MV-4-11 (cell line): ENCODE measurements around the gene NDUFAF2.
"Not testable (repeated sequence)": the region's sequence is repeated elsewhere in the genome, so short reads cannot be mapped to it uniquely, and the experiment has no call there.

Source experiments
- DNase-seq: peaks from one replicate; lab custom pipeline; 2025; lab: John Stamatoyannopoulos, UW

NDUFAF2 gene

DNA sequence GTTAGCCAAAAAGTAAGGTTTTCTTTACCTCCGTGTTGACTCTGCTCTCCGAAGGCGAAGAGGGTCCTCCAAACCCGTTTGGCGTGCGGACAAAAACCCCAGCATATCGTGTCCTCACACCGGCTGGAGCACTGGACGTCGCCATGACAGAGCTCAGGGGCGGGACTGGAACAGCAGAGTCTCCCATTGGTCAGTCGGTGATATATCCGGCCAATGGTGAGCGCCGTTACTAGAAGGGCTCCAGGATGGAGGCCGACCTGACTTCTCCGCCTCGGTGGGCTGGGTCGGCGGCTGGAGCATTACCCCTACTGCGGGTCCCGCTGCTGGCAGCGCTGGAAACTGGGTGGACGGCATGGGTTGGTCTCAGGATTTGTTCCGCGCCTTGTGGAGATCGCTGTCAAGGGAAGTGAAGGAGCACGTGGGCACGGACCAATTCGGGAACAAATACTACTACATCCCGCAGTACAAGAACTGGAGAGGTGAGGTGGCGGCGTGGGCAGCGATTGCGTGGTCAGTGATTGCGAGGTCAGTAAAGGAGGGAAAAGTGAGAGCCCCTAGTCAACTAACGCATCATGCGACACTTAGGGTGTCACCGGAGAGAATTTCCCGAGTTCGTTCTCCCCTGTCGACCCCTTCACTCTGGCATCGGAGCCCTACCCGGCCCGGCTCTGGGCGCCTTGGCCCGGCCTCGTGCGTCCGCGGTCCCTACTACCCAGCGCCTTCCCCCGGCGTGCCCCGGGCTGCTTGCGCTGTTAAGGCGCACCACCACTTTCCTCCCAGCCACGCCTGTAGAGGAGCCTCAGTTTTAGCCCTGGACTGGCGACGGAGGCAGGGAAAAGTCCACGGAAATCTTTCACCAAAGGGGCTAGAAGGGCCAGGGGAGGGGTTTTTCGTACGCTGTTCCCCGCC lies at the start of gene NDUFAF2, which contains the start of gene ERCC8:
Gene NDUFAF2, plus strand, starts transcription at position 302 of the 909 bp plus-strand sequence. Its CDS starts 51 bp downstream, at position 353.
Gene ERCC8, minus strand, starts transcription at position 167 of the 909 bp plus-strand sequence. Its CDS starts 62 bp downstream, at position 105.
- peak; percentile 84 for DNase-seq

GRCh38 chr5:60896991-60897390 lies 48.0 kb upstream of the NDUFAF2 start:
- no peak for DNase-seq

- no peak for DNase-seq
Measured at GRCh38 chr5:60903356-60903755, 41.6 kb upstream of the NDUFAF2 start.

- DNase-seq: no peak
Measured at GRCh38 chr5:60916646-60917045, 28.4 kb upstream of the NDUFAF2 start.

DNA sequence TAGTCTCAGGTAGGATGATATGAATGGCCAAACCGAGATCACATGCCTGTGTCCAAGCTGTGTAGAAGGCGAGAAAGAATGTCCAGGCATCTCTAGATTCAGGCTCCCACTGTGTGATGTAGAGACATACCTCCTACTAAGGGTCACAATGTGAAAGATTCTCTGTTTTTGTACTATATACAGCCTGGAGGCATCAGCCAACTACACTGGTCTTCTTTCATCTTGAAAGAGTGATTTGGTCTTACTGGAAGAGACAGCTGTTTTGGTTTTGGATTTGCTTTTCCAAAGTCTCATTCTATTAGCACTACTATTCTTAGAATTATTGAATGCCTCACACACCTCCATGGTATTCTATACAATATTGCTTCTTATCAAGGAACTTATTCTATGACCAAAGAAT lies 26.5 kb upstream of the NDUFAF2 start:
- DNase-seq: no peak

DNA sequence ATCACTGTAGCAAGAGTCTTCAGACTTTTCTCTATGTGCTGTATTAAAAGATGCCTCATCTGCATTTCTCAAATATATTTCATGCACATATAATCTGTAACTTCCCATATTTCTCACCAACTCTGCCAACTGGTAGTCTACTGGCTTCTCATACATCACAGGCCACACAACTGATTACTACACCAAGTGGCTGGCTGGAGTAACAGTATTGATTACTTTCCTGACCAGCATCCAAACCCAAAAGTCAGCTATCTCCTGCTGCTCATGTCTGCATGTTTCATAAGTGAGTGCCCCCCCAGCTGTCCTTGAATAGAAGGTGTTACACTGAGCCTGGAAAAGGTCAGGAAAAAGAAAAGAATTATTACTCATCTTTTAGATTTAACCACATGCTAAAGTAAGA lies 17.6 kb upstream of the NDUFAF2 start:
- DNase-seq: no peak

- DNase-seq: no peak
Measured at GRCh38 chr5:60929024-60929423, 16.0 kb upstream of the NDUFAF2 start.

DNA sequence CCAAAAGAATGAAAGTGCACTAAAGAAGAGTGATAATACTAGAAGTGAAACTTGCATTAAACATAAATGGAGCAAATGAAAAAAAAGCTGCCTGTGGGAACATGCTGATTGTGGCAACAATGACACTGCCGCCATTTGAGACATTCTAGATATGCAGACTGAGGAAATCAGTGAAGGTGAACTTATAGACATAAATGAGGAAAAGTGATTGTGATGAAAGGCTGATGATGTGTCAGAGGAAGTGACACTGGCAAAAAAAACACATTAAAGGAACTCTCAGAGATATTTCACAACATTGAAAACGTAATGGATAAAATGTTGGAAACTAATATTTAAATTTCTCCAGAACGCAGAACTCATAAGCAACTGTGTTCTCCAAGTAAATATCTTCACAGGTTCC lies 1.4 kb upstream of the NDUFAF2 start:
- peak; percentile 61 for DNase-seq

DNA sequence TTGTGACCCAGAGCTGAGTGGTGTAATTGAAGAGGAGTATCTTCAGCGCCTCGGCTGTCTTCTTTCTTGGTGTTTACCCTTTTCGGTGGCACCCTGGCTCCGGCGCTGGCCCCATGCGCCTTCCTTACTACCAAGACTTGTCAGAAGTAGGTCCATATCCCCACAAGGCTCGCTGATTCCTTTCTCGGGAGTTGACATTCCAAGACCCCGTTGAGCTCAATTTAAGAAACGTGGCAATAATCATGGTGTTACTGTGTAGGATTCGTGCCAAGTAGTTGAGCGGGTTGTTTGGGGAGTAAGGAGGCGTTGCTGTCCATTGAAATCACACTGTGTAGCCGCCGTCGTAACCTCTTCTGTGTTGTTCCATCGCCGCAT lies 795 bp downstream of the NDUFAF2 start:
- DNase-seq: no peak

GRCh38 chr5:60948738-60949137 lies 3.7 kb downstream of the NDUFAF2 start:
- DNase-seq: no peak

- no peak for DNase-seq
Measured at GRCh38 chr5:60955239-60955638, 10.2 kb downstream of the NDUFAF2 start.

- no peak for DNase-seq
Measured at GRCh38 chr5:60958088-60958487, 13.1 kb downstream of the NDUFAF2 start.

- DNase-seq: no peak
Measured at GRCh38 chr5:60958712-60959111, 13.7 kb downstream of the NDUFAF2 start.

DNA sequence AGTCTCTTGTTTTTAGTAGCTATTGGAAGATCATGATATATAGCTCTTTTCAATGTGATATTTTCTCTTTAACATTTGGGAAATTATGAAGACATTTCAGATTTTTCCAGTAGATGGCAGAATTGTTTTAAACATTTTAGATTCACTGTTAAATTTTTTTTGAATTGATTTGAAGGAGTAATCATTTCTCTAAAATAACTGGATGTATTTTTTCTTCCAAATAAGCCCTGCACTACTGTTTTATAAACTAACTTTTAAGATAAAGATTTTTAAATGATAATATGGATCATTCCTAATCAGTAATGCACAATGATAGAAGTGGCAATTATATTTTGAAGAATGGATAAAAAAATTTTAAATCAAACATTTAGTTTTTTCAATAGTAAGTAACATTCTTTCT lies 14.2 kb downstream of the NDUFAF2 start:
- DNase-seq: peak; percentile 21

DNA sequence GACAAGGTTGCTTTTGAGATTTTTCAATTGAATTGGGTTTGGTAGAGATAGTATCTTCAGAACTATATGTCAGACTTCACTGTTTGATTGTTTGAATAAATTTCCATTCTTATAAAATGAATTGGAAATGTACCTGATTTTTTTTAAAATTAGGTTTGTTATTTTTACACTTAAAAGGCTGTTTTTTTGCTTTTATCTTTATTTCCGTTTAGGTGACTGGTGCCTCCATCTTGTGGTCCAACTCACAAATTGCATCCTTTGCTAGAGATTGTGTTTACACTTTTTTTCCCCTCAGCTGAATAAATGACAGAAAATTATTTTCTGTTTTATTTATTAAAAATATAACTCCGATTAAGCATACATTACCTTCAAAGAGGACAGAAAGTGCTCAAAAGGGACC lies 15.6 kb downstream of the NDUFAF2 start:
- no peak for DNase-seq

DNA sequence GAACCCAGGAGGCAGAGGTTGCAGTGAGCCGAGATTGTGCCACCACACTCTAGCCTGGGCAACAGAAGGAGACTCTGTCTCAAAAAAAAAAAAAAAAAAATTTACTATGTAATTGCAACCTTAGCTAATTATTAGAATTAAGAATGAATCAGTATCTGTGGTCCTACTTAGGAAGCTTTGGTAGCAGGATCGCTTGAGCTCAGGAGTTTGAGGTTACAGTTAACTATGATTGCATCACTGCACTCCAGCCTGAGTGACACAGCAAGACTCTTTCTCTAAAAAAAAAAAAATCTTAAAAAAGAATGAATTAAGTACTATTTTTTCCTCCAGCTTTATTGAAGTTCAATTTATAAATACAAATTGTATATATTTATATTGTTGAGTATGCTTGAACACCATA lies 16.7 kb downstream of the NDUFAF2 start:
- DNase-seq: peak; percentile 56

GRCh38 chr5:60972231-60972630 lies 27.2 kb downstream of the NDUFAF2 start:
- no peak for DNase-seq

DNA sequence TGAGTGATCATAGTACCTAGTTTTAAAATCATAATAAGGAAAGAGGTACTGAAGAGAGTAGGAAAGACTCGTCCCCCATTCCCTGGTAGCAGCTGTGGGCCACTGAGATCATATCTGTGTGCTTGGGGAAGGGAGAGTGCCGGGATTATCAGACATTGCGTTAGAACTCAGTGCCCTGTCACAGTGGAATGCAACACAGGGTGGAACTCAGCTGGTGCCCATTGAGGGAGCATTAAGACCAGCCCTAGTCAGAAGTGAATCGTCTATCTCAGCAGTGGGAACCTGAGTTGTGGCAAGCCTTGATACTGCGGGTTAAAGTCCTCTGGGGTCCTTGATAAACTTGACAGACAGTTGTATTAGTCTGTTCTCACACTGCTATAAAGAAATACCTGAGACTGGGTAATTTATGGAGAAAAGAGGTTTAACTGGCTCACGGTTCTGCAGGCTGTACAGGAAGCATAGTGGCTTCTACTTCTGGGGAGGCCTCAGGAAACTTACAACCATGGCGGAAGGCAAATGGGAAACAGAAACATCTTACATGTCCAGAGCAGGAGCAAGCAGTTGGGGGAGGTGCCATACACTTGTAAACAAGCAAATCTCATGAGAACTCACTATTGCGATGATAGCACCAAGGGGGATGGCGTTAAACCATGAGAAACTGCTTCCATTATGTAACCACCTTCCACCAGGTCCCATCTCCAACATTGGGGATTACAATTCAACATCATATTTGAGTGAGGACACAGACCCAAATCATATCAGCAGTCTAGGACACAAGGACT lies 33.1 kb downstream of the NDUFAF2 start:
- no peak for DNase-seq

DNA sequence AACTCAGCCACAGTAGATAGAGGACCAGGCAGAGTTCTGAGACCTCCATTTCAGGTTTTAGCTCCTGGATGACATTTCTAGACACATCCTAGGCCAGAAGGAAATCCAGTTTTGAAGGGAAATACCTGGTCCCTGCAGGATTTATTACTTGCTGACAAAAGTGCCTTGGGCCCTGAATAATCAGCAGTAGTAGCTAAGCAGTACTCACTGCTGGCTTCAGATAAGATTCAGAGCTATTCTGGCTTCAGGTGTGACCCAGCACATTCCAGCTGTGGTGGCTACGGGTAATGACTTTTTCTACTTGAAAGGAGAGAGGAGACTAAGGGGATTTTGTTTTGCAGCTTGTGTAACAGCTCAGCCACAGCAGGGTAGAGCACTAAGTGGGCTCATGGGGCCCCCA lies 34.0 kb downstream of the NDUFAF2 start:
- DNase-seq: no peak

DNA sequence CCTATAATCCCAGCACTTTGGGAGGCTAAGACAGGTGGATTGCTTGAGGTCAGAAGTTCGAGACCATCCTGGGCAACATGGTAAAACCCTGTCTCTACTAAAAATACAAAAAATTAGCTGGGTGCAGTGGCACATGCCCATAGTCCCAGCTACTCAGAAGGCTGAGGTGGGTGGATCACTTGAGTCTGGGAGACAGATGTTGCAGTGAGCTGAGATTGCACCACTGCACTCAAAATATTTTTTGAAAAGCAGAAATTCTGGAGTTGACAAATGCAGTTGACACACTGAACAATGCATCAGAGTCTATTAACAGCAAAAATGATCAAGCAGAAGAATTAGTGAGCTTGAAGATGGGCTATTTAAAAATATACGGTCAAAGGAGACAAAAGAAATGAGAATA lies 35.5 kb downstream of the NDUFAF2 start:
- DNase-seq: no peak

- DNase-seq: not testable (repeated sequence)
Measured at GRCh38 chr5:60982127-60982526, 37.1 kb downstream of the NDUFAF2 start.

DNA sequence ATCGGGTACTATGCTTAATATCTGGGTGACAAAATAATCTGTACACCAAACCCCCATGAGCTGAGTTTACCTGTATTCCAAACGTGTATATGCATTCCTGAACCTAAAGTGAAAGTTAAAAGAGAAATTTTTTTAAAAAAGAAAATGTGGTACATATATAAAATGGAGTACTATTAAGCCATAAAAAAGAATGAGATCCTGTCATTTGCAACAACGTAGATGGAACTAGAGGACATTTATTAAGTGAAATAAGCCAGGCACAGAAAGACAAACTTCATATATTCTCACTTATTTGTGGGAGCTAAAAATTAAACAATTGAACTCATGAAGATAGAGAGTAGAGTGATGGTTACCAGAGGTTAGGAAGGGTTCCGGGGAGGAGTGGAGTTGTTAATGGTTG lies 44.8 kb downstream of the NDUFAF2 start:
- DNase-seq: no peak

- no peak for DNase-seq
Measured at GRCh38 chr5:60992871-60993270, 47.9 kb downstream of the NDUFAF2 start.
